Nephron (organoid): Measurements from ENCODE around the gene TPD52L2.

Source experiments
- H3K27ac Mint-ChIP-seq, 3 experiments: 2 replicates each; pipeline ENCODE4 v1.8.0; 2020; ENCODE audit warnings: mixed read lengths in 3 of 3, mild to moderate bottlenecking in 2 of 3, moderate library complexity in 1 of 3
- H3K27me3 Mint-ChIP-seq: 2 replicates; pipeline ENCODE4 v1.8.0; 2021; ENCODE audit warnings: low read depth, mild to moderate bottlenecking, moderate library complexity, mixed read lengths
- H3K36me3 Mint-ChIP-seq: 2 replicates; pipeline ENCODE4 v1.8.0; 2020; ENCODE audit warnings: low read depth, mixed read lengths
- H3K4me1 Mint-ChIP-seq: 2 replicates; pipeline ENCODE4 v1.8.0; 2020; ENCODE audit warnings: mixed read lengths
- H3K4me3 Mint-ChIP-seq, 3 experiments: 2 replicates each; pipeline ENCODE4 v1.8.0; 2020; ENCODE audit warnings: mild to moderate bottlenecking in 3 of 3, mixed read lengths in 3 of 3, moderate library complexity in 2 of 3
- H3K9me3 Mint-ChIP-seq: 2 replicates; pipeline ENCODE4 v1.8.0; 2020; ENCODE audit warnings: mixed read lengths
- CTCF ChIP-seq, 3 experiments: fragments of 200-600 bp; sonication (generic); IDR thresholded peaks; one replicate each; pipeline ENCODE4 v1.5.0; 2021; ENCODE audit warnings: antibody characterized with exemption in 3 of 3; ENCODE audit not compliant: unreplicated experiment in 3 of 3

Gene TPD52L2

GRCh38 chr20:63831993-63832686, 32.9 kb upstream of the TPD52L2 start:
- Mint-ChIP-seq H3K9me3 (no peaks in the 10 kb centered on the region), H3K4me1 (peaks cover 37% of the 10 kb centered on the region), H3K27me3 (peaks cover 10% of the 10 kb centered on the region), H3K36me3 (no peaks in the 10 kb centered on the region), H3K27ac (peak overlapping the region; percentile 56 to 98 (median 76)), H3K4me3 (peak overlapping the region; percentile 74 to 85 (median 85))
- TF ChIP-seq CTCF (IDR thresholded peaks at IDR 0.05; ENCODE audit: unreplicated experiment in 3 of 3): no peak

- Mint-ChIP-seq H3K4me1 (peaks cover 37% of the 10 kb centered on the region), H3K36me3 (no peaks in the 10 kb centered on the region), H3K27ac (peak overlapping the region; percentile 98), H3K9me3 (no peaks in the 10 kb centered on the region), H3K4me3 (peak overlapping the region; percentile 73 to 85 (median 85)), H3K27me3 (peaks cover 10% of the 10 kb centered on the region)
- TF ChIP-seq CTCF (IDR thresholded peaks at IDR 0.05; ENCODE audit: unreplicated experiment in 3 of 3): no peak
Observed at GRCh38 chr20:63833776-63834490, 31.1 kb upstream of the TPD52L2 start.

GRCh38 chr20:63834491-63834880, 30.6 kb upstream of the TPD52L2 start:
- H3K4me1 Mint-ChIP-seq: peaks cover 31% of the 10 kb centered on the region
- TF ChIP-seq CTCF (IDR thresholded peaks at IDR 0.05; ENCODE audit: unreplicated experiment in 3 of 3): no peak
- H3K36me3 Mint-ChIP-seq: no peaks in the 10 kb centered on the region
- H3K27me3 Mint-ChIP-seq: peaks cover 7% of the 10 kb centered on the region
- peak overlapping the region in 1 of 3 experiments; percentile 81 for H3K4me3 Mint-ChIP-seq
- H3K27ac Mint-ChIP-seq: peak overlapping the region; percentile 93 to 98 (median 98)
- no peaks in the 10 kb centered on the region for H3K9me3 Mint-ChIP-seq

GRCh38 chr20:63835021-63835858, 29.8 kb upstream of the TPD52L2 start:
- H3K27ac Mint-ChIP-seq: peak overlapping the region; percentile 93 to 98 (median 96)
- H3K4me1 Mint-ChIP-seq: peaks cover 26% of the 10 kb centered on the region
- H3K27me3 Mint-ChIP-seq: no peaks in the 10 kb centered on the region
- peak overlapping the region; percentile 68 to 81 (median 78) for H3K4me3 Mint-ChIP-seq
- no peaks in the 10 kb centered on the region for H3K36me3 Mint-ChIP-seq
- H3K9me3 Mint-ChIP-seq: no peaks in the 10 kb centered on the region
- TF ChIP-seq CTCF (IDR thresholded peaks at IDR 0.05; ENCODE audit: unreplicated experiment in 3 of 3): no peak

- TF ChIP-seq CTCF (IDR thresholded peaks at IDR 0.05; ENCODE audit: unreplicated experiment in 3 of 3): no peak
- Mint-ChIP-seq H3K36me3 (no peaks in the 10 kb centered on the region), H3K4me3 (no peak overlapping the region), H3K9me3 (no peaks in the 10 kb centered on the region), H3K27ac (peak overlapping the region; percentile 79 to 90 (median 83)), H3K4me1 (peaks cover 29% of the 10 kb centered on the region), H3K27me3 (no peaks in the 10 kb centered on the region)
Observed at GRCh38 chr20:63836458-63837344, 28.4 kb upstream of the TPD52L2 start.
